ENCODE results near the gene LIX1L.
A peak's percentile ranks its signal among the peaks of the same experiment; 100 is the strongest.

- TF ChIP-seq CTCF (IDR thresholded peaks at IDR 0.05) (peak in 1 of 2 donors; percentile 6), POLR2A (IDR thresholded peaks at IDR 0.05) (peak; percentile 97 to 98), EP300 (IDR thresholded peaks at IDR 0.05) (no peak), POLR2AphosphoS5 (IDR thresholded peaks at IDR 0.05) (peak; percentile 99 to 100 (median 100))
Measured at GRCh38 chr1:145996433-145997015, 38.7 kb upstream of the LIX1L start, which contains the start of gene TXNIP.
